Endothelial cell of umbilical vein (primary cell): ENCODE results near the gene CHD6. TPM values are rescaled to one million over a fixed set of nuclear protein-coding genes. Genes with fewer than 3 reads are reported as not detected.

Experiments used
- BruUV-seq: library from RNA; stranded (reverse); fragments of 400-500 nt; replicated peaks from 2 replicates; lab custom pipeline; 2021; lab: Mats Ljungman, UMichigan
- CTCF ChIA-PET: fragments of 300-600, 350-600 bp; sonication (Branson Sonifier 250); formaldehyde crosslinking; loops from one replicate; lab custom pipeline; 2021; ENCODE audit warnings: antibody characterized with exemption, inconsistent platforms; lab: Charles Lee
- POLR2A ChIA-PET: fragments of 300-600, 350-600 bp; sonication (Branson Sonifier 250); formaldehyde crosslinking; loops from one replicate; lab custom pipeline; 2021; ENCODE audit warnings: antibody characterized with exemption, inconsistent platforms; lab: Charles Lee
- DNase-seq: peaks from one replicate; pipeline ENCODE4 v3.0.0-alpha.2; 2011; ENCODE audit warnings: low read depth, low spot score
- FAIRE-seq: peaks from 2 replicates; lab custom pipeline; 2011; peaks lifted over from hg19 to GRCh38; lab: Jason Lieb, UNC
- H2AFZ ChIP-seq: 2 replicates; pipeline ENCODE4 v1.6.0; 2012; ENCODE audit warnings: low read depth, low read length, control low read depth, inconsistent platforms
- H3K27ac ChIP-seq: 2 replicates; pipeline ENCODE4 v1.5.1; 2011; ENCODE audit warnings: low read depth, mild to moderate bottlenecking, control low read depth, low read length, moderate library complexity; ENCODE audit not compliant: insufficient read depth
- H3K27me3 ChIP-seq, 2 experiments: 2 replicates each; pipeline versions ENCODE4 v1.6.0 to v1.6.1; 2011; ENCODE audit warnings: low read length in 2 of 2, mixed read lengths in 1 of 2; ENCODE audit not compliant: control insufficient read depth in 2 of 2, insufficient read depth in 2 of 2
- H3K36me3 ChIP-seq, 2 experiments: 2 replicates in 1 of 2; 3 replicates in 1 of 2; pipeline ENCODE4 v1.5.1; 2011; ENCODE audit warnings: low read length in 2 of 2, mild to moderate bottlenecking in 1 of 2, moderate library complexity in 1 of 2; ENCODE audit not compliant: control insufficient read depth in 2 of 2, insufficient read depth in 2 of 2; ENCODE audit errors: extremely low read depth in 1 of 2
- H3K4me1 ChIP-seq: 3 replicates; pipeline ENCODE4 v1.5.1; 2011; ENCODE audit warnings: mild to moderate bottlenecking, low read length; ENCODE audit not compliant: control insufficient read depth, insufficient read depth; ENCODE audit errors: extremely low read depth
- H3K4me2 ChIP-seq: 2 replicates; pipeline ENCODE4 v1.6.1; 2011; ENCODE audit warnings: low read length, control low read depth, mixed read lengths; ENCODE audit not compliant: insufficient read depth
- H3K4me3 ChIP-seq, 3 experiments: fragments of 200-600 bp in 1 of 3; sonication (generic), shearing (Covaris generic) in 1 of 3; replicated peaks in 1 of 3; 2 replicates each; pipeline ENCODE4 v1.5.1; 2011 to 2016; ENCODE audit warnings: control low read depth in 3 of 3, low read length in 3 of 3, mild to moderate bottlenecking in 2 of 3, inconsistent platforms in 1 of 3, low read depth in 1 of 3, moderate library complexity in 1 of 3; ENCODE audit not compliant: insufficient read depth in 1 of 3
- H3K79me2 ChIP-seq: 2 replicates; pipeline ENCODE4 v1.6.0; 2012; ENCODE audit warnings: low read length, inconsistent platforms; ENCODE audit not compliant: control insufficient read depth, insufficient read depth
- H3K9ac ChIP-seq: replicated peaks from 2 replicates; pipeline ENCODE3; 2011; ENCODE audit warnings: low read length, control low read depth; ENCODE audit not compliant: insufficient read depth; ENCODE audit errors: extremely low read depth
- H3K9me1 ChIP-seq: replicated peaks from 3 replicates; pipeline ENCODE4 v1.6.0; 2011; ENCODE audit warnings: mild to moderate bottlenecking, low read length; ENCODE audit not compliant: control insufficient read depth, insufficient read depth; ENCODE audit errors: extremely low read depth
- H3K9me3 ChIP-seq: replicated peaks from 2 replicates; pipeline ENCODE4 v1.5.1; 2012; ENCODE audit warnings: low read length, inconsistent platforms; ENCODE audit not compliant: control insufficient read depth, insufficient read depth
- H4K20me1 ChIP-seq: replicated peaks from 2 replicates; pipeline ENCODE3; 2011; ENCODE audit warnings: mild to moderate bottlenecking, low read length; ENCODE audit not compliant: control insufficient read depth, insufficient read depth; ENCODE audit errors: extremely low read depth
- CTCF ChIP-seq, 2 donors: IDR thresholded peaks; 1 replicate in 1 of 2; 2 replicates in 1 of 2; pipeline ENCODE4 v1.5.1; 2011; ENCODE audit warnings: low read length in 2 of 2, mild to moderate bottlenecking in 2 of 2, moderate library complexity in 2 of 2, control low read depth in 1 of 2, inconsistent platforms in 1 of 2, low read depth in 1 of 2; ENCODE audit not compliant: insufficient read depth in 1 of 2; ENCODE audit errors: extremely low read depth in 1 of 2
- EZH2 ChIP-seq: IDR thresholded peaks from 2 replicates; pipeline ENCODE4 v1.6.1; 2012; ENCODE audit warnings: borderline replicate concordance, low read depth, mild to moderate bottlenecking, moderate library complexity, low read length, inconsistent platforms; ENCODE audit not compliant: severe bottlenecking
- FOS ChIP-seq: IDR thresholded peaks from 2 replicates; pipeline ENCODE4 v1.6.1; 2011; ENCODE audit warnings: mild to moderate bottlenecking, low read length, moderate library complexity, borderline replicate concordance; ENCODE audit not compliant: insufficient read depth
- GATA2 ChIP-seq: IDR thresholded peaks from 2 replicates; pipeline ENCODE4 v1.7.0; 2011; ENCODE audit warnings: low read depth, mild to moderate bottlenecking, moderate library complexity, mixed read lengths, low read length; ENCODE audit not compliant: insufficient read length, insufficient read depth
- JUN ChIP-seq: IDR thresholded peaks from 2 replicates; pipeline ENCODE4 v1.6.1; 2011; ENCODE audit warnings: borderline replicate concordance, low read depth; ENCODE audit not compliant: insufficient read length, insufficient read depth
- MAX ChIP-seq: IDR thresholded peaks from 2 replicates; pipeline ENCODE4 v1.6.1; 2011; ENCODE audit not compliant: insufficient read depth, insufficient read length
- MYC ChIP-seq: IDR thresholded peaks from one replicate; pipeline ENCODE4 v1.6.1; 2011; ENCODE audit warnings: mild to moderate bottlenecking, low read depth, low read length
- POLR2A ChIP-seq: IDR thresholded peaks from 2 replicates; pipeline ENCODE4 v1.6.1; 2012; ENCODE audit warnings: low read depth, mild to moderate bottlenecking, control low read depth, low read length
- POLR2AphosphoS5 ChIP-seq: IDR thresholded peaks from 2 replicates; pipeline ENCODE4 v1.6.1; 2012; ENCODE audit warnings: low read depth, mild to moderate bottlenecking, control low read depth, low read length, moderate library complexity; ENCODE audit not compliant: insufficient read depth
- dilution Hi-C: fragments of 300-500 bp; cut with MboI; formaldehyde crosslinking; loops from one replicate; pipeline ENCODE4 v1.15.0; 2019; ENCODE audit warnings: low sequenced_read_pairs; ENCODE audit not compliant: extremely low pct_ligation_motif_present
- intact Hi-C: fragments of 100-400 bp; cut with micrococcal nuclease; formaldehyde crosslinking; loops from one replicate; pipeline ENCODE4 v1.10.0; 2022
- polyA plus RNA-seq, 4 experiments: library from polyadenylated mRNA; depleted of rRNA in 3 of 4; stranded (reverse) in 3 of 4; unstranded in 1 of 4; fragments of >200 nt; gene quantifications; 2 replicates each; pipeline versions ENCODE4 v1.2.1 to v1.2.3, GENCODE V29; 2011 to 2012; ENCODE audit warnings: missing spikeins in 1 of 4
- total RNA-seq: library from RNA; stranded (reverse); gene quantifications from 2 replicates; pipeline ENCODE4 v1.2.3, GENCODE V29; 2021

CHD6 gene
- total and polyA plus RNA-seq, 2 donors (not counting 3 experiments of a cell fraction or from before 2014, with no cell fraction given): 7.2 to 33.7 TPM

- H2AFZ ChIP-seq: no peak overlapping the region
- no peak overlapping the region for H3K27ac ChIP-seq
- dilution Hi-C loops (no loop called here), intact Hi-C loops (no loop called here)
- no peaks in the 10 kb centered on the region for H3K4me1 ChIP-seq
- ChIA-PET CTCF (interaction anchor here (0.6 to 1.8 kb wide), 3 partner anchors 131 to 218 kb away, joined by 3 to 5 read pairs (median 4); no protein-coding TSS in a partner anchor), POLR2A (no interaction called here)
- H3K9ac ChIP-seq: no peak overlapping the region
- H3K9me1 ChIP-seq: no peaks in the 10 kb centered on the region
- no peaks in the 10 kb centered on the region for H3K79me2 ChIP-seq
- no peaks in the 10 kb centered on the region for H4K20me1 ChIP-seq
- H3K4me2 ChIP-seq: no peak overlapping the region
- no peaks in the 10 kb centered on the region for H3K27me3 ChIP-seq
- DNase-seq (no peak), FAIRE-seq (no peak)
- no peak overlapping the region for H3K4me3 ChIP-seq
- TF ChIP-seq EZH2: no peak
- no peak for TF ChIP-seq FOS
- TF ChIP-seq MYC: no peak
- TF ChIP-seq MAX: no peak
- no peak for TF ChIP-seq GATA2
- no peak for TF ChIP-seq CTCF (IDR thresholded peaks at IDR 0.05; ENCODE audit: extremely low read depth in 1 of 2, insufficient read depth in 1 of 2, low read depth in 1 of 2, low read length in 2 of 2)
- TF ChIP-seq POLR2A: no peak
- TF ChIP-seq JUN: no peak
- TF ChIP-seq POLR2AphosphoS5: no peak
- no TSS peak for BruUV-seq
- H3K9me3 ChIP-seq: no peaks in the 10 kb centered on the region
- H3K36me3 ChIP-seq: no peaks in the 10 kb centered on the region
Measured at GRCh38 chr20:41353530-41353929, 264.6 kb downstream of the CHD6 start.
